Loucy (cell line): ENCODE measurements around the gene ABHD2.

Experiments
- CTCF ChIP-seq: fragments of 200-600 bp; sonication (generic); conservative IDR thresholded peaks from 2 replicates; pipeline ENCODE4 v1.5.1; 2014; ENCODE audit warnings: mild to moderate bottlenecking, antibody characterized with exemption, low read length
- EZH2phosphoT487 ChIP-seq: fragments of 200-600 bp; IDR thresholded peaks from 2 replicates; pipeline ENCODE4 v1.6.1; 2018; ENCODE audit warnings: antibody characterized with exemption, mild to moderate bottlenecking, moderate library complexity, borderline replicate concordance

- TF ChIP-seq CTCF (no peak), EZH2phosphoT487 (no peak)
Measured at GRCh38 chr15:89138999-89139612, 50.9 kb downstream of the ABHD2 start.
